ENCODE results near the gene INPP4B. TPM values are rescaled to one million over a fixed set of nuclear protein-coding genes. Genes with fewer than 3 reads are reported as not detected.

INPP4B gene
- total RNA-seq, 1 experiment from 2014 or later, result 0.07 TPM

- Histone ChIP-seq H3T11ph (ENCODE audit: low read length) (no peak overlapping the region), H3K9me3 (ENCODE audit: control insufficient read depth, low read depth, low read length) (no peaks in the 10 kb centered on the region), H3K4ac (ENCODE audit: low read depth, low read length) (no peak overlapping the region), H2BK12ac (ENCODE audit: insufficient read length, low read depth, low read length) (no peak overlapping the region), H3K79me1 (ENCODE audit: insufficient read depth, low read depth, low read length, poor library complexity, severe bottlenecking) (no peaks in the 10 kb centered on the region), H2AK5ac (ENCODE audit: insufficient read length, low read length) (no peak overlapping the region), H4K91ac (ENCODE audit: insufficient read length, low read depth, low read length) (no peak overlapping the region), H3K23me2 (ENCODE audit: insufficient read length, low read depth, low read length, poor library complexity, severe bottlenecking) (no peaks in the 10 kb centered on the region), H3K23ac (ENCODE audit: insufficient read length, low read depth, low read length) (no peak overlapping the region), H3K4me1 (ENCODE audit: insufficient read depth, low read length) (no peaks in the 10 kb centered on the region; the same call in 1 of the 2 replicates), H3K79me2 (ENCODE audit: insufficient read depth, low read length) (no peaks in the 10 kb centered on the region), H2AFZ (ENCODE audit: low read length) (no peak overlapping the region), H3K9ac (ENCODE audit: extremely low read depth, insufficient read length, low read length) (no peak overlapping the region), H3K14ac (ENCODE audit: insufficient read depth, low read length) (no peak overlapping the region), H3K56ac (ENCODE audit: insufficient read length, low read depth, low read length) (no peak overlapping the region), H2BK20ac (ENCODE audit: low read depth, low read length, poor library complexity, severe bottlenecking) (no peak overlapping the region), H4K5ac (ENCODE audit: insufficient read length, low read depth, low read length) (no peak overlapping the region), H4K8ac (replicated peaks; ENCODE audit: insufficient read length, low read depth, low read length) (no peak overlapping the region), H2BK120ac (ENCODE audit: low read depth, low read length, poor library complexity, severe bottlenecking) (no peak overlapping the region), H3K18ac (ENCODE audit: insufficient read length, low read depth, low read length) (no peak overlapping the region), H3K4me2 (ENCODE audit: insufficient read depth, insufficient read length, low read length) (no peak overlapping the region), H2BK5ac (ENCODE audit: insufficient read length, low read length) (no peak overlapping the region), H3K27me3 (ENCODE audit: insufficient read depth, low read length) (no peaks in the 10 kb centered on the region), H4K20me1 (ENCODE audit: control insufficient read depth, insufficient read depth, insufficient read length) (no peaks in the 10 kb centered on the region), H2BK15ac (ENCODE audit: low read depth, low read length) (no peak overlapping the region), H3K27ac (ENCODE audit: insufficient read length, low read depth, low read length) (no peak overlapping the region)
- TF ChIP-seq CTCF (conservative IDR thresholded peaks at IDR 0.05), result no peak
- no peak overlapping the region for H3K27ac Mint-ChIP-seq
- DNase-seq, result no peak
- no CpG with 5 or more reads among the region's 3 CpGs for WGBS (ENCODE audit: extremely low coverage, insufficient read length, low lambda C conversion rate)
- no peak overlapping the region for H3K4me3 Mint-ChIP-seq
- no peaks in the 10 kb centered on the region for H3K4me1 Mint-ChIP-seq
- H3K27me3 Mint-ChIP-seq (ENCODE audit: low read depth), result no peaks in the 10 kb centered on the region
- no peaks in the 10 kb centered on the region for H3K9me3 Mint-ChIP-seq
- no peaks in the 10 kb centered on the region for H3K36me3 Mint-ChIP-seq (ENCODE audit: insufficient read depth in 1 of 3, low read depth in 3 of 3)
These were observed 665.1 kb downstream of the INPP4B start for GRCh38 chr4:142181021-142181420.

Data from H9 (cell line).